Brain microvascular endothelial cell (primary cell): ENCODE results near the gene SHISA8.

ENCODE experiments used
- DNase-seq: peaks from one replicate; pipeline ENCODE4 v3.0.0-alpha.2; 2020
- H3K27ac ChIP-seq: fragments of 250-450 bp; sonication (Bioruptor Pico); 2 replicates; pipeline ENCODE4 v1.5.1; 2020; ENCODE audit warnings: mild to moderate bottlenecking, moderate library complexity
- H3K27me3 ChIP-seq: fragments of 250-450 bp; sonication (Bioruptor Pico); replicated peaks from 2 replicates; pipeline ENCODE4 v1.5.1; 2020; ENCODE audit warnings: mild to moderate bottlenecking
- H3K36me3 ChIP-seq: fragments of 250-450 bp; sonication (Bioruptor Pico); replicated peaks from 2 replicates; pipeline ENCODE4 v1.5.1; 2020; ENCODE audit warnings: mild to moderate bottlenecking
- H3K4me3 ChIP-seq: 2 replicates; pipeline ENCODE4 v1.5.1; 2011; ENCODE audit warnings: low read depth, mild to moderate bottlenecking, control low read depth, low read length, moderate library complexity
- CTCF ChIP-seq: IDR thresholded peaks from 2 replicates; pipeline ENCODE4 v1.5.1; 2011; ENCODE audit warnings: low read depth, mild to moderate bottlenecking, moderate library complexity, low read length, control low read depth, inconsistent platforms; ENCODE audit errors: missing control alignments
- in situ Hi-C: cut with HindIII; loops from 2 replicates; pipeline ENCODE4 v1.10.0; 2017; ENCODE audit warnings: low sequenced_read_pairs, low pct_ligation_motif_present

The SHISA8 gene

GRCh38 chr22:41888627-41889200, 26.2 kb downstream of the SHISA8 start:
- Histone ChIP-seq H3K36me3 (peaks cover 62% of the 10 kb centered on the region), H3K27ac (no peak overlapping the region), H3K4me3 (no peak overlapping the region), H3K27me3 (no peaks in the 10 kb centered on the region)
- TF ChIP-seq CTCF = no peak
- no peak for DNase-seq
- in situ Hi-C loops = no loop called here

DNA sequence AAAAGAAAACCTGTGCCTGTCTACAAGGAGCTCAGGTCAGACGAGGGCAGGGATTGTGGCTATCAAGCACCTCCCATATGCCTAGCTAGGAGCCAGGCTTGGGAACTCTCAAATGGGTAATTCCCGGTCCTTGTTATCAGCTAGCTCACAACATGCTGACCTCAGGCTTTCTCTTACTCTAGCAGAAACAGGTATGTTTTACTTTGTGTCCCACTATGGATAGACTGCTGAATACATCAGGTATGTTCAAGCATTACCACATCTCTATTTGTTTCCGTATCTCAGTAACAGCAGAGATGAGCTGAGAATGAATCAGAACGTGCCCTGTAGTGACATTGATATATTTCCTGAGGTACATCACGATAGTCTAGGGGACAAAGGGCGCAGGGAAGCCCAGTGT, 29.4 kb downstream of the SHISA8 start:
- H3K4me3 ChIP-seq = no peak overlapping the region
- in situ Hi-C loops = no loop called here
- no peak overlapping the region for H3K27ac ChIP-seq
- no peaks in the 10 kb centered on the region for H3K27me3 ChIP-seq
- no peak for DNase-seq
- TF ChIP-seq CTCF = no peak
- H3K36me3 ChIP-seq = peaks cover 78% of the 10 kb centered on the region

DNA sequence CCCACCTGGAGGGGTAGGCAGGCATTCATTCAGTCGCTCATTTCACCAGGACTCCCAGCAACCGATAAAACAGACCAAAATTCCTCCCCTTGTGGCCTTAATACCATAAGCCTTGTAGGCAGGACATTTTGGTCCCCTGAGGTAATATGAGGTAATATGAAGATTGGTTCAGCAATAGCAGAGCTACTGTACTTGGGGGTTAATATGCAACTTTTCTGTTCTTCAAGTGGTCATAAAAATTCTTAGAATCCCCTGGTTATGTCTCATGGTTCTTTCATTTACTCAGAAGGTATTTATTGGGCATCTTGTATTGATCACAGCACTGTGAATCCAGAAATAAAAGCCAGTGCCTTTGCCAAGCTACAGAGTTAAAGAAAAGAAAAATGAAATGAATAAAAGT, 29.8 kb downstream of the SHISA8 start:
- no peak overlapping the region for H3K4me3 ChIP-seq
- H3K27ac ChIP-seq = no peak overlapping the region
- no peaks in the 10 kb centered on the region for H3K27me3 ChIP-seq
- DNase-seq = no peak
- peaks cover 75% of the 10 kb centered on the region for H3K36me3 ChIP-seq
- TF ChIP-seq CTCF = no peak
- in situ Hi-C loops = no loop called here

DNA sequence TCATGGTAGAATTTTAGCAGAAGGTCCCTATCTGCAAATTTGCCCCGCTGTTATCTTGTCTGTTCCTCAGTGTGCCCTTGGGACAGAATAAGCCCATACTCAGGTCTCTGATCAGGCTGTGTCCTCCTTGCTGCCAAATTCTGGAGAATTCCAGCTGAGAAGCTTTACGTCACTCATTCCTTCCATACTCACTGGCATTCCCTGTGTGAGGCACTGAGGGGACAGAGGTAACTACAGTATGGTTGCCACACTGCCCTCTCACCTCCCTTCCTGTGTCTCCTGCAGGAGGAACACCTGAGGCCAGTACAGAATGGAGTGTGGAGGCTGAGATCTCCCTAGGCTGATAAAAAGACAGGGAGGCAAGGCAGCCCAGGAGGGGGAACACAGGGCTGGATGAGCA, 31.5 kb downstream of the SHISA8 start:
- Histone ChIP-seq H3K27ac (no peak overlapping the region), H3K27me3 (no peaks in the 10 kb centered on the region), H3K4me3 (no peak overlapping the region), H3K36me3 (peaks cover 78% of the 10 kb centered on the region)
- in situ Hi-C loops = no loop called here
- no peak for DNase-seq
- TF ChIP-seq CTCF = no peak

DNA sequence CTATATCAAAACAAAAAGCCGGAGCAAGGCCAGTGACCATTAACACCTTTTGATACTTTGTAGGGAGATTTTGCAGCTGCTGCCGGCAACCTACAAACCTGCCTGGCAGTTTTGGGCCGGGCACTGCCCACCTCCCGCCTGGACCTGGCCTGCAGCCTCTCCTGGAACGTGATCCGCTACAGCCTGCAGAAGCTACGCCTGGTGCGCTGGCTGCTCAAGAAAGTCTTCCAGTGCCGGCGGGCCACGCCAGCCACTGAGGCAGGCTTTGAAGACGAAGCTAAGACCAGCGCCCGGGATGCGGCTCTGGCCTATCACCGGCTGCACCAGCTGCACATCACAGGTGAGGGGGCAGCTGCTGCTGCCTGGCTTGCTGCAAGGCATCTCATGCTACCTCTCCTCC, 34.2 kb downstream of the SHISA8 start:
- H3K27me3 ChIP-seq = no peaks in the 10 kb centered on the region
- H3K36me3 ChIP-seq = peaks cover 62% of the 10 kb centered on the region
- no peak for TF ChIP-seq CTCF
- no peak for DNase-seq
- no peak overlapping the region for H3K27ac ChIP-seq
- in situ Hi-C loops = no loop called here
- H3K4me3 ChIP-seq = no peak overlapping the region

DNA sequence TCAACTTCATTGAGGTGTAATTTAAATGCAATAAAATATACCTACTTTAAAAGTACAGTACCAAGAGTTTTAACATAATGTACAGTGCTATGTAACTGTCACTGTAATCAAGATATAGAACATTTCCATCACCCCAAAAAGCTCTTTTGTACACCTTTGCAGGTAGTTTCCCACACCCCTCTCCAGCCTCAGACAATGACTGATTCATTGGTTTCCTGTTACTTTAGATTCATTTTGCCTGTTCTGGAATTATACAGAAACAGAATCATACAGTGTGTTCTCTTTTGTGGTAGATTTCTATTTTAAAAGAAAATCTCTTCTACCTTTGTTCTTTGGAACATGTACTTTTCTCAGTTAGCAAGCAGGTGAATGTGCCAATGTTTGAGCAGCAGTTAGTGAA, 38.2 kb downstream of the SHISA8 start:
- no peaks in the 10 kb centered on the region for H3K27me3 ChIP-seq
- no peak overlapping the region for H3K27ac ChIP-seq
- peaks cover 45% of the 10 kb centered on the region for H3K36me3 ChIP-seq
- no peak overlapping the region for H3K4me3 ChIP-seq
- no peak for TF ChIP-seq CTCF
- no peak for DNase-seq
- in situ Hi-C loops = no loop called here
